NAMALWA (cell line): ENCODE data around the gene TXNDC11.
A peak's percentile ranks its signal among the peaks of the same experiment; 100 is the strongest.

Experiments used
- DNase-seq: peaks from one replicate; pipeline ENCODE4 v3.0.0-alpha.2; 2015; ENCODE audit warnings: low spot score

TXNDC11 gene

GRCh38 chr16:11722468-11722808 is 20.2 kb downstream of the TXNDC11 start:
- DNase-seq, result no peak

DNA sequence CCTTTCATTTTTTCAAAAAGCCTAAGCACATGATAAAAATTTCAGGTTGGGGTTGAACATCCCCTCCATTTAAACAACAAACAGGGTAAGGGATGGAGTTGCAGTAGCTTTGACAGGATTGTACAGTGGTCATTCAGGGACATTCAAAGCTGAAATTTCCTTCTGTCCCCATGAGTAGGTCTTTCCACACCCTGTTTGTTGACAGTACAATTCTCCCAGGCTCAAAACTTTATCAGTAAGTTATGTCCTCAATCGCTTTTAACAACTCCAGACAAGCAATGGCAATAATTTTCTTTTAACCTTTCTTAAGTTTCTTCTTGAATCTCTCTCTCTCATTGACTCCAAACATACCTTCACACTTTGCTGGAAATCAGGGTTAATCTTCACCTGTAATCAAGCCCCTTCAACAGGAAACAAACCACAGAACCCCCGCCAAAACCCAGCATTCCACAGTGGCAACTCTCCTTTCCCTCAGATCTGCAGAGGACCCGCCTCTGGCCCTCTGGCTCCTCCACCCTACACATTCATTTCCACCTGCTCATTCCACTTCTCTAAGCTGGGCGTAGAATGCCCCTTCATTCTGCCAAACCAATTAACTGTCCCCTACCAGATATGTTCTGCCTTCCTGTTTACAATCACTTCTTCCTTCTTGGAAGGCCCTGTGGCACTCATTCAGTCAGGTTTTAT is 20.7 kb downstream of the TXNDC11 start:
- no peak for DNase-seq

- DNase-seq, result no peak
Measured at GRCh38 chr16:11719762-11720161, 22.9 kb downstream of the TXNDC11 start.

GRCh38 chr16:11719171-11719570 is 23.5 kb downstream of the TXNDC11 start:
- no peak for DNase-seq

- peak; percentile 37 for DNase-seq
Measured at GRCh38 chr16:11717811-11718210, 24.8 kb downstream of the TXNDC11 start.

- no peak for DNase-seq
Measured at GRCh38 chr16:11716336-11716735, 26.3 kb downstream of the TXNDC11 start.

DNA sequence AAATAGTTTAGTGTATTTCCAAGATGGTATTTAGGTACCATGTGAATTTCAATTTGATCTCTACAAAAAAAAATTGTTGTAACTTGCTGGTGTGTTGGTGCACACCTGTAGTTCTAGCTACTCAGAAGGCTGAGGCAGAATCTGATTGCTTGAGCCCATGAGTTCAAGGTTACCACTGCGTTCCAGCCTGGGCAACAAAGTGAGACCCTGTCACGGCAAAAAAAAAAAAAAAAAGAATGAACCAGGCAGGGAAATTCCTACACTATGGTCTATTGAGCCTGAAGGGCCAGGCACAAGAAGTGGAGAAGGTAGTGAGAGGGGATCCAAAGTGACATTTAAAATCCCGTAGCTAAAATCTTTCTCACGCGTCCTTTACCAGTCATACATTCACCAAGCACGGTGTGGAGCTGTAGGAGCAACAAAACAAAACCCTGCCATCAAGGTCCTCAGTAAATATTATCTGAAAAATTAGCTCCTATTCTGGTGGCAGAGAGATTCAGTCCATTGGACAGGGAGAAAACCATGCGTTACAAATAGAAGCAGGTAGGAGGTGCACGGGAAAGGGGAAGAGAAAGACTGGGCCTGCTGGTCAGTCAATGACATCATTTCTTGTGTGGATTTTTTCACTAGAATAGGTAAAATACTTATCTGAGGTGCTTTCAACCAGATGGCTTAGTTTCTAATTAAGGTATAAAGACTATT is 27.3 kb downstream of the TXNDC11 start:
- no peak for DNase-seq

DNA sequence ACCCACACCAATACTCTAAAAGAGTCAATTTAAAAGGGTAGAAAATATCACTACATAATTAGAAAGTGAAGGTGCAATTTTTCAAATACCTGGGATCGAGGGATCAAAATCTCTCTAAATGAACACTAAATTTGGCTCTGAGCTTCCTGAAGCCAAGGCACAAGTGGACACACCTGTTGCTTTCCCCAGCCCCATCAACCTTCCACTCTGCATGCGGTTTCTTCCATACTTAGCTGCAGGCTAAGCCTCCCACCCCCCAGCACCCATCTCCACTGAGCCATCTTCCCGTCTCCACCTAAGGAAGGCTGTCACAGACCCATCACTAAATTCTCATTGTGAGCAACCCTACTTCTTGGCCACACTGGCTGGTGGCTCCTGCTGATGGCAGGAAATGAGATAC is 30.5 kb downstream of the TXNDC11 start:
- DNase-seq, result no peak

DNA sequence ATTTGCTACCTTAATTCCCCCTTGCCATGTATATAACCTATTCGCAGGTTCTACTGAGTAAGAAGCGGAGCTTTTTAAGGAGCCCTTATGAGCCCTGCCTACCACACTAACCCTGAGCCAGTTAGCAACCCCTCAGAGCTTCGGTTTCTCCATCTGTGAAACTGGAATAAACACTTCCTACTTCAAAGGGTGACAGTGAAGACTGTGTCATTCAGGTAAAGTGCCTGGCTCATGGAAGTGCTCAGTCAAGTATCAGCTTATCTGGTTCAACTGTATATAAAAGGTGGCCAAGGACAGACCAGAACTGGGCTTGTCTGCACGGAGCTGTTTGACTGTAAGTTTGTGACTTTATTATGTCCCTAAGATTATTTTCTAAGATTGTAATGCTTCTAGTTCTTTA is 31.0 kb downstream of the TXNDC11 start:
- DNase-seq, result no peak

- no peak for DNase-seq
Measured at GRCh38 chr16:11708421-11708820, 34.2 kb downstream of the TXNDC11 start.

DNA sequence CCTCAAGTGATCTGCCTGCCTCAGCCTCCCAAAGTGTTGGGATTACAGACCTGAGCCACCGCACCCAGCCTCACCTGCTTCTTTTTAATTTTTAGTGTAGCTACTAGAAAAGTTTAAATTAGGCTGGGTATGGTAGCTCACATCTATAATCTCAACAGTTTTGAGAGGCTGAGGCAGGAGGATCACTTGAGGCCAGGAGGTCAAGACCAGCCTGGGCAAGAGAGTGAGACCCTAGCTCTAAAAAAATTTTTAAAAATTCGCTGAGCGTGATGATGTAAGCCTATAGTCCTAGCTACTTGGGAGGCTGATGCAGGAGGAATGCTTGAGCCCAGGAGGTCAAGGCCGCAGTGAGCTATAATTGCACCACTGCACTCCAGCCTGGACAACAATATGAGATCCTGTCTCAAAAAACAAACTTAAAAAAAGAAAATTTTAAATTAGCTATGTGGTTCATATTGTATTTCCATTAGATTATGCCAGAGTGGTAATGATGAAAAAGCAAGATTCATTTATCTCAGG is 34.9 kb downstream of the TXNDC11 start:
- no peak for DNase-seq

DNA sequence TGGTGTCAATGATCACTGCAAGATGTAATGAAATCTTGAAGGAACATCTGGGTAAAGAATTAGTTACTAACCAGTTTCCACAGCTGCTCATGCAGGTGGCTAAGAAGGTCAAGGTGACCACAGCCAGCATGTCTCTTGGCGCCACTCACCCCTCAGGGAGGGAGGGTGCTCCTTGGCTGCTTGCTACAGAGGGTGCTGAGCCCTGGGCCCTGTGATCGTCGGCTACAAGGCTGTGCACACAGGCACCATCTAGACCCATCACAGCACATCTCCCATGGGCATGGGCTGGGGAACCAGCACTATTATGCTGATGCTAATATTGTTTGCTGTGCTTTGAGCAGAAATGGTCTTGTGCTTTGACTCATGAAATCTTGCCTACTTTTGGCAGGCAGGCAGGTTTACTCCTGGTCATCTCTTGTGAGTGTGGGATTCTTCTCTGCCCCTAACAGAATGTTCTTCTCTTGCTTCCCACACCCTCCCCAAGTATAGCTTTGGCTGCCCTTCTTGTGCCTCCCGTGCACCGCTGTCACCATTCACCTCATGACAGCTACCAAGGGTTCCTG is 36.4 kb downstream of the TXNDC11 start:
- DNase-seq, result peak; percentile 50

DNA sequence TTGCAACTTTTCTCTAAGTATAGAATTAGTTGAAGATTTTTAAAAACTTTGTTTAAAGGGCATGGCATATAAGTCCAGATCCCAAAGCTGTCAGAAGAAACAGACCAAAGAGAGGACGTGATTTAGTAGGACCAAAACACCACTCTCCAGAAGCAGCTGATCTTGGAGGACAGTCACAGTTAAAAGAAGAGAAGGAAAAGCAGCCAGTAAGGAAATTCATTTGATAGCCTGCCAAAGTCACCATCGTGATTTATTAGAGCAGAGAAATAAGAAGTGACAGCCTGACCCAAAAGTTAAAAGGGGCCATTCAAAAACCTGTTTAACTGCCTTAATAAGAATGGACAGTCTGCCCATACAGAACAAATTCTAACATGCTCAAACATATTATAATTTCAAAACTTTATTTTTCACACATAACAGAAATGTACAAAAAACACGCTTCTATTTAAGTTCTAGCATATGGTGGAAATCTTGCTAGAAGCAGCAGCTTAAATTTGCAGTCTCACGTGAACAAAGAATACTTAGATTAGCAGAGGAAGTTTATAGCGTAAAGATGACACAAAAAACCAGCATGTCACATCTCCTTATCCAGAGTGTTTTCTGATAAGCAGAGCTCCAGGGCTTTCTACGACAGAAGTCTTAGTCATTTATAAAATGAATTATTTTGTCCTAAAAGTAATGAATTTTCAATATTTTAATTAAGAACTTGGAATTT is 37.2 kb downstream of the TXNDC11 start:
- no peak for DNase-seq

DNA sequence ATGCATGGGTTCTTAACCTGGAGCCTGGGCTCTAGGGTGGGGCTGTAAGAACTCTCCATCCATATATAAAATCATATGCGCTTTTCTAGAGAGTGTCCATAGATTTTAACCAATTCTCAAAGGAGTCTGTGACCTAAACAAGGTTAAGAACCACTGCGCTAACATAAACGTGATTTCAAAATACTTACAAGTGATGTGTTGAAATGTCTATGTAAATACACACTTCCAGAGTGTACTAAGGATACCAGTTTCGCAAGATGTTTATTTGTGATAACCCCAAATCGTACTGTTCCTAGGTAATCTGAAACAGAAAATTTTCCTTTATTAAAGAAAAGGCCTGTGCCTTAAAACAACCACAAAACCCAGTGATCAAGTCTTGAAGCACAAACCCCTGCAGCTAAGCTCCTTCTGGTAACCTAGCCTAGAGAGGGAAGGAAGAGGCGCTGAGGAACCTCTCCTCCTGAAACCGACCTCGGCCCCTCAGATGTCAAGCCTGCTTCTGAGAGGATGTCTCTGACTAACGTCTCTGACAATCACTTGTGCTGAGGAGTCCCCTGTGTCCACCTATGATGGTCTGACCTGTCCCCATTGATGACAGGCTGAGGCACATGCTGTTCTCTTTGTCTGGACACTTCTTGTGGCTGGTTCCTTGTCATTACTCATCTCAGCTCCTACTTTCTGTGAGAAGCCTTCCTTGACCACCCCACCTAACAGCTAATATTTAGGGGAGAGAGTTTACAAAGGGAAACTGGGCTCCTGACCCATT is 42.2 kb downstream of the TXNDC11 start:
- no peak for DNase-seq

DNA sequence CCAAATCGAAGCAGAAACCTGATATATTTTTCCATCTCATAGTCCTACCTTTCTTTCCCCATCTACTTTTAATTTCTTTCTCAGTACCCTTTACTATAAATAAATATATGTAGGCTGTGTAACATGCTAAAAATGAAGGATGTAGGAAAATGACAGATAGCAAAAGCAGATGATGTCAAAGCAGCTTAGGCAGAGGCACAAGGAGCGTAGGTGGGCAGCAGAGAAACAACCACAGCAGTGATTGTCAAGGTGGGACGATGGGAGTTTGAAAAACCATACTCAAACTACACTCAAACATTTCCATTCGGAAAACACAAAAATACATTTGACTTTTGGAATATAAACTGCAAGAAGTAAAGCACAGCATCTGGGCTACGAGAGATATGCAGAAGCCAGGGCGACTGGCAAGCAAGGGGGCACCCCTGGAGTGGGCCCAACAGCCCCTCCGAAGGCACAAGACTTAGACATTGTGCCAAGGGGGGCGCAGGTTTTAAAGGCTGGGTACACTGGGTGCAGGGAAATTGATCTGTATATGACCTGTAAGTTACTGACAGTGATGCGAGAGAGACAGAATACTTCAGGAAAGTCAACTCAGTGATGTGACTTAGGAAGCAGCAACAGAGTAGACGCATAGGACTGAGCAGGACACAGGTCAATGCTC is 43.3 kb downstream of the TXNDC11 start:
- no peak for DNase-seq

GRCh38 chr16:11698271-11698689 is 44.4 kb downstream of the TXNDC11 start:
- DNase-seq, result peak; percentile 37

GRCh38 chr16:11697319-11697718 is 45.3 kb downstream of the TXNDC11 start:
- DNase-seq, result no peak

DNA sequence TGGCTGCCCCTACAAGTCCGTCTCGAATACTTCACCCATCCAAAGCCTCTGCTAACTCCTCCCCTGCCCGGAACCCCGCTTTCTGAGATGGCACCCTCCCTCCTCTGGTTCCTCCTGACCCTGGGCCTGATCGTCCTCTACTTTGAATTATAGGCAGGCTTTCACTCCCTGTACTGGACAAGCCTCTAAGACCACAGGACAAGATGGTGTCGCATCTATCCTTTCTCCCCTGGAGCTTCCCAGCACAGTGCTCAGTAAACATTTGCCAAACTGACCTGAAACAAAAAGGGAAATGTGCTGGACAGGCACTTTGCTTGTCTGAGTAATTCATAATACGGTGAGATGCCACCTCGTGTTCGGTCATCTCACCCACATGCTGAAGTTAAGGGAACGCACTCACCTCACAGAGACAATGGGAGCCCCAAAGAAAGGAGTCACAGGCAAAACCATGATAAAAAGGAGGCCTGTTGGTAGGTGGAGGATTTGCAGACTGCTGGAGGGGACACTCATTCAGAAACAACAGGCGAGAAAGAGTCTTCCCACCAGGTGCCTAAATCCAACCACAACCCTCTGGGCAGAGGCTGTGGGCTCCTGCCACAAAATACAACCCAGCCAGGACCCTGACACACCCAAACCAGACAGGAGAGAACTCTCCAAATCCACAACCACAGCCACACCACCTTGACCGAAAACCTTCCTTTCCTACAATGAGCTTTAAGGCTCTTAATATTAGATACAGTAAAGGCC is 46.2 kb downstream of the TXNDC11 start:
- DNase-seq, result no peak

DNA sequence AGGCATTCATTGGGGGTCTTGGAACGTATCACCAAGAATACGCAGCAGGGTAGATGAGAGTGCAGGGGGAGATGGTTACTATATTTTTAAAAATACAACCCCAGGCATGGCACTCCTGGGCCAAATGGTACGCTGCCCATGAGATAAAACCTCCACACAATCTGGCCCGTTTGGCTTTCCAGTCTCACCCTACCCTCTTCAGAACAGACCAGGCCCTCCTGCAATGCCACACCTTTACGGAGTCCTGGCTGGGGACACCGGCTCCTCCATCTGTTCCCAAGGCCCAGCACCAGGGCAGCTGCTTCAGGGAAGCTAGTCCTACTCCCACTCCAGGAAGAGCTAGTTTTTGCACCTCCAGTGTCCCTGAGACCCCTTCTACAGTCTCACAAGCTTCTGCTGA is 50.0 kb downstream of the TXNDC11 start:
- no peak for DNase-seq

DNA sequence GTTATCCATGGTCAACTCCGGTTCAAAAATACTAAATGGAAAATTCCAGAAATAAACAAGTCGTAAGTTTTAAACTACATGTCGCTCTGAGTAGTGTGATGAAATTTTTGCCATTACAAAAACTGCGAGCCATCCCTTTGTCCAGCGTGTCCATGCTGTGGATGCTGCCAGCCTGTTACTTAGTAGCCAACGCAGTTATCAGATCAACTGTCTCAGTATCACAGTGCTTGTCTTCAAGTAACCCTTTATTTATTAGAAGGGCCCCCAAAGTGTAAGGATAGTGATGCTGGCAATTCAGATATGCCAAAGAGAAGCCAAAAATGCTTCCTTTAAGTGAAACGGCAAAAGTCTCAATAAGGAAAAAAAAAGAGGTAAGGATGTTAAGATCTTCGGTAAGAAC is 50.5 kb downstream of the TXNDC11 start:
- no peak for DNase-seq

GRCh38 chr16:11691771-11692170 is 50.9 kb downstream of the TXNDC11 start:
- DNase-seq, result no peak
